Memory B cell (primary cell): ENCODE data around the gene NOP14.

Source experiments
- ATAC-seq: fragments of 150-1000 bp; cut with Tn5 transposase; 2 replicates; pipeline ENCODE4 v1.10.0; 2021; ENCODE audit warnings: low read depth, mild to moderate bottlenecking, moderate library complexity
- DNase-seq, 2 donors: peaks; one replicate each; pipeline ENCODE4 v3.0.0; 2022; ENCODE audit warnings: low spot score in 2 of 2
- H3K27ac Mint-ChIP-seq: one replicate; pipeline ENCODE4 v1.8.0; 2022; ENCODE audit warnings: mild to moderate bottlenecking, moderate library complexity, mixed read lengths
- H3K27me3 Mint-ChIP-seq: one replicate; pipeline ENCODE4 v1.8.0; 2022; ENCODE audit warnings: mixed read lengths
- H3K36me3 Mint-ChIP-seq: one replicate; pipeline ENCODE4 v1.8.0; 2022; ENCODE audit warnings: mild to moderate bottlenecking, mixed read lengths
- H3K4me1 Mint-ChIP-seq: one replicate; pipeline ENCODE4 v1.8.0; 2022; ENCODE audit warnings: mixed read lengths
- H3K4me3 Mint-ChIP-seq: one replicate; pipeline ENCODE4 v1.8.0; 2022; ENCODE audit warnings: mild to moderate bottlenecking, moderate library complexity, mixed read lengths
- H3K9me3 Mint-ChIP-seq: one replicate; pipeline ENCODE4 v1.8.0; 2022; ENCODE audit warnings: mixed read lengths

The NOP14 gene

DNA sequence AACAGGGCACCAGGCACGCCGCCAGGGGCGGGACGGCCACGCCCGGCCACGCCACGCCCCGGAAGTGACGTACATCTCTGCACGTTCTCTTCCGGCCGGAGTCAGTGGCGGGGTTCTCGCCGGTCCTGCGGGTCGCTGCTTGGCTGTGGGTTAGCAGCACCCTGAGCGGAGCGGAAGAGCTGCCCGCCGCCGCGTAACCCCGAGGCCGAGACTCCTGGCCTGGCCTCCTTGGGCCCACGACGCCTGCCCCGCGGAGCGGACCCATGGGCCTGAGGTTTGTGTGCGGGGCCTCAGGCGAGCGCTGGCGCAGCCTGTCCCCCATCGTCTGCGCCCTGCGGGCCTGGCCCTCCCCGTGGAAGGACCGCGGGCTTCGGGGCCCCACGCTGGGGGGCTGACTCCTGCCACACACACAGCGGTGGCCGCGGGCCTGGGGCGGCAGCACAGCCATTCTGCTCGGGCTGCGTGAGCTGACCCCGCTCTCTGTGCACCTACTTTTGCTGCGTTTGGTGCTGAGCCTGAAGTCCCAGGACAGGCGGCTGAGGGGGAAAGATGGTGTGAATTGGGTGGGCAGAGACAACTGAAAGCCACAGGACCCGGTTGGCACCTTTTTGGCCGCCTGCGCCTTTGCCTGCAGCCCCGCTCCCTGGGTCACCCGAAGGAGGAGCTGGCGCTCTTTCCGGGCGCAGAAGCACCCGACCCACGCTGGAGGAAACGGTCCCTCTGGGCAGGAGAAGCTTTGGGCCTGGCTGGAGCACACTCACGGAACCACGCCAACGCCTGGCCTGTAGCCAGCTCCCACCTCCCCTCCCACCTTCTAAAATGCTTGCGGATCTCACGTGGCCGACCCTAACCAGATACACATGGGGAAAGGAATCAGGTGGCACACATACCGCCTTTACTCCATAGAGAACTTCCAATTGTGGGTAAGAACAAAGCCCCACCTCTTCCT, 28.1 kb downstream of the NOP14 start:
- H3K27ac Mint-ChIP-seq = peak overlapping the region; percentile 83
- DNase-seq (peak; percentile 97), ATAC-seq (peak; percentile 67)
- H3K27me3 Mint-ChIP-seq = no peaks in the 10 kb centered on the region
- H3K4me3 Mint-ChIP-seq = peak overlapping the region; percentile 85
- H3K4me1 Mint-ChIP-seq = peaks cover 46% of the 10 kb centered on the region
- H3K36me3 Mint-ChIP-seq = peaks cover 12% of the 10 kb centered on the region
- no peaks in the 10 kb centered on the region for H3K9me3 Mint-ChIP-seq

- Mint-ChIP-seq H3K4me3 (peak overlapping the region; percentile 93), H3K9me3 (no peaks in the 10 kb centered on the region), H3K27ac (peak overlapping the region; percentile 86), H3K4me1 (peaks cover 46% of the 10 kb centered on the region), H3K27me3 (no peaks in the 10 kb centered on the region), H3K36me3 (peaks cover 13% of the 10 kb centered on the region)
- DNase-seq (peak; percentile 36 to 63), ATAC-seq (no peak)
Observed at GRCh38 chr4:2934077-2934812, 29.0 kb downstream of the NOP14 start.

GRCh38 chr4:2933566-2934076, 29.6 kb downstream of the NOP14 start:
- DNase-seq = no peak
- Mint-ChIP-seq H3K36me3 (peaks cover 11% of the 10 kb centered on the region), H3K27me3 (no peaks in the 10 kb centered on the region), H3K9me3 (no peaks in the 10 kb centered on the region), H3K4me1 (peaks cover 46% of the 10 kb centered on the region), H3K4me3 (peak overlapping the region; percentile 93), H3K27ac (peak overlapping the region; percentile 86)
- ATAC-seq = no peak

DNA sequence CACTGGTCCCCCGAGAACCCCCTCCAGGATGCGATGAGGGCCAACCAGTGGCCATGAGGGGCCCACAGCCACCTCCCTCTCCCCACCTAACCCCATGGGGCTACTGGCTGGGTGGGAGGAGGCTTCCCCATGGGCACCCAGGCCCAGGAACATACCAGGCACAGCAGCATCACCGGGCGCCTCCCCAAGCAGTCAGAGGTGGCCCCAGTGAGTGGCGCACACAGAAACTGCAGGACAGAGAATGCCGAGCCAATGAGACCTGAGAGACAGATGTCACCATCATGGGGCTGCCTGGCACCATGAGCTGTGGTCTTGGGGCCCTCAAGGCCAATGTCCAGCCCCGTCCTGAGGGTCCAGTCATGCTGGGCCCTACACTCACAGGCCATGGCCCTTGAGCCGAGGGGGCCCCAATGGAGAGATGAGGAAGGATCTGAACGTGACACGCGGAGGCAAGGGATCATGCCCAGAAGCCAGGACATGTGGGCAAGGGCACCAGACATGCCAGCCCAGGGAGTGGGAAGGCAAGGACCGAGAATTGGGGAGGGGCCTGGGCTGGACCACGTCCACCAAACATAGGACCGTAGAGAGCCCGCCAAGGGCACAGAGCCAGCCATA, 30.1 kb downstream of the NOP14 start:
- Mint-ChIP-seq H3K27me3 (no peaks in the 10 kb centered on the region), H3K4me1 (peaks cover 46% of the 10 kb centered on the region)

GRCh38 chr4:2932321-2932950, 30.8 kb downstream of the NOP14 start:
- H3K27me3 Mint-ChIP-seq = no peaks in the 10 kb centered on the region
- H3K36me3 Mint-ChIP-seq = peaks cover 18% of the 10 kb centered on the region
- no peaks in the 10 kb centered on the region for H3K9me3 Mint-ChIP-seq
- H3K4me3 Mint-ChIP-seq = peak overlapping the region; percentile 93
- DNase-seq (peak in 1 of 2 donors; percentile 35), ATAC-seq (peak; percentile 1)
- peaks cover 45% of the 10 kb centered on the region for H3K4me1 Mint-ChIP-seq
- peak overlapping the region; percentile 86 for H3K27ac Mint-ChIP-seq

More for the DNA sequence above, 30.1 kb downstream of the NOP14 start:
- DNase-seq (peak; percentile 23 to 38), ATAC-seq (no peak)
- peak overlapping the region; percentile 86 for H3K27ac Mint-ChIP-seq
- no peaks in the 10 kb centered on the region for H3K9me3 Mint-ChIP-seq
- H3K36me3 Mint-ChIP-seq = peaks cover 14% of the 10 kb centered on the region
- H3K4me3 Mint-ChIP-seq = peak overlapping the region; percentile 93

DNA sequence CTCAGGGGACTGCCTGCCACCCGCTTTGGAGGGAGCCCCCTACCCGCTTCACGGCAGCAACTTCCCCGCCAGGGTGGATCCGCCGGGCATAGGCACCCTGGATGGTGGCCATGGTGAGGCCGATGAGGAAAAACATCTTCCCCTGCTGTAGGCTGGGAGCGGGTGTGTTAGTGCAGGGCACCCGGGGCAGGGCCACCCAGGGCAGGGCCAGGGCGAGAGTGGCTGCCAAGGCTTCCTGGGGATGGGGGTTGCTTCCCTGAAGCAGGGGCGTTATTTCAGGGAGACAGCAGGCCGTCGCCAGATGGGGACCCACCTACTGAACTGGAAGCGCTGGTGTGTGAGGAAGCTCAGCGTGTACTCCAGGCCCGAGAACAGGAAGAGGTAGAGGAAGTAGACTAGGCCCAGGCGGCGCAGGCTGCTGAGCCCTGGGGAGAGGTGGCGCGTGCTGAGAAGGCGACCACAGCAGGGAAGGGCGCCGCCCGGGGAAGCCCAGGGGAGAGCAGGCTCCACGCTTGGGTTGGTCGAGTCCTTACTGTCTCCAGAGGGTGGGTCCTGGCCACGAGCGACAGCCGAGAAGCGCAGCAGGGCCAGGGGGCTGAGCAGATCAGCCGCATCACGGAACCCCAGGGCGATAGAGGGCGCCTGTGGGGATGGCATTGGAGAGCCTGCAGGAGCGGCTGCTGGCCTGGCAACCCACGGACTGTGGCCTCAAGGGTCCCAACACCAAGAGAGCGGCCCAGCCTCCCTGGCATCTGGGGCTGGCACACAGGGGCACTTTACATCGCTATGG, 31.5 kb downstream of the NOP14 start:
- peaks cover 18% of the 10 kb centered on the region for H3K36me3 Mint-ChIP-seq
- ATAC-seq (peak; percentile 74), DNase-seq (peak; percentile 76 to 82)
- no peaks in the 10 kb centered on the region for H3K9me3 Mint-ChIP-seq
- peak overlapping the region; percentile 86 for H3K27ac Mint-ChIP-seq
- no peaks in the 10 kb centered on the region for H3K27me3 Mint-ChIP-seq
- peak overlapping the region; percentile 49 for H3K4me3 Mint-ChIP-seq
- H3K4me1 Mint-ChIP-seq = peaks cover 38% of the 10 kb centered on the region

GRCh38 chr4:2930758-2931511, 32.3 kb downstream of the NOP14 start:
- no peaks in the 10 kb centered on the region for H3K27me3 Mint-ChIP-seq
- peak overlapping the region; percentile 86 for H3K27ac Mint-ChIP-seq
- H3K36me3 Mint-ChIP-seq = peaks cover 19% of the 10 kb centered on the region
- peaks cover 31% of the 10 kb centered on the region for H3K4me1 Mint-ChIP-seq
- no peak for ATAC-seq
- no peak for DNase-seq
- peak overlapping the region; percentile 49 for H3K4me3 Mint-ChIP-seq
- H3K9me3 Mint-ChIP-seq = no peaks in the 10 kb centered on the region

GRCh38 chr4:2930135-2930757, 33.0 kb downstream of the NOP14 start:
- H3K9me3 Mint-ChIP-seq = no peaks in the 10 kb centered on the region
- no peaks in the 10 kb centered on the region for H3K27me3 Mint-ChIP-seq
- H3K4me1 Mint-ChIP-seq = peaks cover 25% of the 10 kb centered on the region
- peaks cover 20% of the 10 kb centered on the region for H3K36me3 Mint-ChIP-seq
- no peak overlapping the region for H3K4me3 Mint-ChIP-seq
- ATAC-seq (no peak), DNase-seq (no peak)
- peak overlapping the region; percentile 86 for H3K27ac Mint-ChIP-seq

DNA sequence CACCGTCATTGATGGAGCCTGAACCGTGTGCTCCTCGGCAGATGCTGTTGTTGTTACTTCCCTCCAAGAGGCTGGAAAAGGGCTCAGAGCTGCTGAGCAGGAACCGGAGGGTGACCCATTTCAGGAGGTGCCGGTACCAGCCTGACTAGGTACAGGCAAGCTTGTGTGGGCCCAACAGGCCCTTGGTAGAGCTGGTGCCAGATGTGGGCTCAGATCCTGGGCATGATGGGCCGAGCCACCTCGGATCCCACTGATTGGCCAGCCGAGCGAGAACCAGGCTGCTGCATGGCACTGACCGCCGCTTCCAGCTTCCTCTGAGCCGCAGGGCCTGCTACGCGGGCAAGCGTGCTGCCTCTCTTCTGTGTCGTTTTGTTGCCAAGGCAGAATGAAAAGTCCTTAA, 33.7 kb downstream of the NOP14 start:
- DNase-seq (no peak), ATAC-seq (no peak)
- H3K27me3 Mint-ChIP-seq = no peaks in the 10 kb centered on the region
- no peaks in the 10 kb centered on the region for H3K9me3 Mint-ChIP-seq
- peaks cover 20% of the 10 kb centered on the region for H3K36me3 Mint-ChIP-seq
- no peak overlapping the region for H3K27ac Mint-ChIP-seq
- H3K4me3 Mint-ChIP-seq = no peak overlapping the region
- H3K4me1 Mint-ChIP-seq = peaks cover 25% of the 10 kb centered on the region

- H3K27me3 Mint-ChIP-seq = no peaks in the 10 kb centered on the region
- no peak for ATAC-seq
- peaks cover 26% of the 10 kb centered on the region for H3K4me1 Mint-ChIP-seq
- H3K9me3 Mint-ChIP-seq = no peaks in the 10 kb centered on the region
- DNase-seq = no peak
- H3K4me3 Mint-ChIP-seq = no peak overlapping the region
- H3K27ac Mint-ChIP-seq = peak overlapping the region; percentile 35
- H3K36me3 Mint-ChIP-seq = peaks cover 22% of the 10 kb centered on the region
Observed at GRCh38 chr4:2928242-2929176, 34.7 kb downstream of the NOP14 start.

DNA sequence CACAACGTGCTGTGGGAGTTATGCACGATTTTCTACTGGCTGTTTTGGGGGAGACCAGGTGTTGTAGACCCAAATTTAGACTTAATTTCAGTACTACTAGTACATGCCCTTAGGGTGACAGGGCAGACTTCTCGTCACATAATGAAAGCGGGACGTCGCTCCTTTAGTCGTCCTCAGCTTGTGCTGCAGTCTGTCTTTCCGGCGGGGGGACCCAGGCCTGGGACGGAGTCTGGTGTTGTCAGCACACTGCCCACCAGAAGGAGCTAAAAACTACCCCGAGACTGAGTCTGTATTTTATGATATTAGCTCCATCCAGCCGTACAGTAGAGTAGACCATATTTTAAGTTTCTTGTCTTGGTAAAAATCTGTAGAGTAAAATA, 35.5 kb downstream of the NOP14 start:
- Mint-ChIP-seq H3K9me3 (no peaks in the 10 kb centered on the region), H3K4me3 (no peak overlapping the region), H3K4me1 (peaks cover 25% of the 10 kb centered on the region), H3K36me3 (peaks cover 25% of the 10 kb centered on the region), H3K27ac (peak overlapping the region; percentile 35), H3K27me3 (no peaks in the 10 kb centered on the region)
- no peak for DNase-seq
- ATAC-seq = no peak
